HepG2 (cell line): ENCODE measurements around the gene RRAGB. TPM values are rescaled to one million over a fixed set of nuclear protein-coding genes. Genes with fewer than 3 reads are reported as not detected.

ENCODE experiments used
- ATAC-seq: fragments of 200-7000 bp; cut with Tn5 transposase; 3 replicates; pipeline ENCODE4 v1.9.1; 2020; ENCODE audit warnings: mild to moderate bottlenecking, moderate library complexity
- BruUV-seq: library from RNA; stranded (reverse); fragments of 400-500 nt; replicated peaks from 2 replicates; lab custom pipeline; 2021; lab: Mats Ljungman, UMichigan
- CTCF ChIA-PET: fragments of 300-600 bp; formaldehyde crosslinking; extraction: SDS; loops from one replicate; lab custom pipeline; 2021; ENCODE audit warnings: low total read pairs, inconsistent platforms, low intra/inter-chr PET ratio; lab: Yijun Ruan, JAX
- POLR2A ChIA-PET: fragments of 350-600 bp; sonication (Branson Sonifier 250); formaldehyde crosslinking; loops from one replicate; lab custom pipeline; 2020; ENCODE audit warnings: antibody characterized with exemption, inconsistent platforms; lab: Yijun Ruan, JAX
- DNase-seq: peaks from one replicate; pipeline ENCODE4 v3.0.0-alpha.2; 2015; ENCODE audit warnings: low spot score
- FAIRE-seq: peaks from 3 replicates; lab custom pipeline; 2011; peaks lifted over from hg19 to GRCh38; lab: Jason Lieb, UNC
- H2AFZ ChIP-seq: one replicate; pipeline ENCODE4 v1.6.1; 2011; ENCODE audit warnings: low read length, inconsistent platforms
- H3K27ac ChIP-seq: fragments of 300-600 bp; 3 replicates; pipeline ENCODE4 v1.8.0; 2011; ENCODE audit warnings: mixed run types, mild to moderate bottlenecking, mixed read lengths, low read length, inconsistent platforms; ENCODE audit not compliant: insufficient read depth; ENCODE audit errors: extremely low read length
- H3K27me3 ChIP-seq, 2 experiments: fragments of 200-600 bp in 1 of 2; 2 replicates in 1 of 2; 3 replicates in 1 of 2; pipeline versions ENCODE4 v1.6.0 to v1.8.0; 2011; ENCODE audit warnings: low read length in 2 of 2, mild to moderate bottlenecking in 2 of 2, moderate library complexity in 2 of 2, inconsistent platforms in 1 of 2; ENCODE audit not compliant: insufficient read depth in 2 of 2, control insufficient read depth in 1 of 2
- H3K36me3 ChIP-seq, 2 experiments: fragments of 200-600 bp in 1 of 2; replicated peaks in 1 of 2; 2 replicates in 1 of 2; 3 replicates in 1 of 2; pipeline versions ENCODE4 v1.5.1 to v1.8.0; 2011; ENCODE audit warnings: low read length in 2 of 2, inconsistent platforms in 1 of 2; ENCODE audit not compliant: insufficient read depth in 2 of 2, control insufficient read depth in 1 of 2
- H3K4me1 ChIP-seq: 2 replicates; pipeline ENCODE4 v1.5.1; 2012; ENCODE audit warnings: low read length, inconsistent platforms; ENCODE audit not compliant: insufficient read depth
- H3K4me2 ChIP-seq: 2 replicates; pipeline ENCODE4 v1.6.0; 2011; ENCODE audit warnings: low read depth, low read length, inconsistent platforms
- H3K4me3 ChIP-seq, 3 experiments: fragments of 200-600 bp in 1 of 3; sonication (generic), shearing (Covaris generic) in 1 of 3; replicated peaks in 1 of 3; 2 replicates each; pipeline ENCODE4 v1.5.1; 2011 to 2016; ENCODE audit warnings: low read length in 3 of 3, inconsistent platforms in 2 of 3, low read depth in 2 of 3, mild to moderate bottlenecking in 2 of 3, control low read depth in 1 of 3, mixed read lengths in 1 of 3; ENCODE audit not compliant: insufficient read depth in 1 of 3
- H3K79me2 ChIP-seq: one replicate; pipeline ENCODE4 v1.6.1; 2011; ENCODE audit warnings: low read length, inconsistent platforms; ENCODE audit not compliant: insufficient read depth
- H3K9ac ChIP-seq: 2 replicates; pipeline ENCODE4 v1.6.0; 2011; ENCODE audit warnings: mild to moderate bottlenecking, low read depth, low read length, inconsistent platforms; ENCODE audit not compliant: insufficient read depth
- H3K9me3 ChIP-seq: 2 replicates; pipeline ENCODE4 v1.5.1; 2012; ENCODE audit warnings: mild to moderate bottlenecking, low read length
- H4K20me1 ChIP-seq: 2 replicates; pipeline ENCODE4 v1.6.0; 2011; ENCODE audit warnings: inconsistent platforms, mild to moderate bottlenecking, low read length, moderate library complexity; ENCODE audit not compliant: insufficient read depth
- BRCA1 ChIP-seq: sonication (generic); formaldehyde crosslinking; IDR thresholded peaks from 2 replicates; pipeline ENCODE4 v1.4.0; 2020; ENCODE audit warnings: missing genetic modification reagents
- CCAR2 ChIP-seq: fragments of 200-400 bp; formaldehyde crosslinking; optimal IDR thresholded peaks from 2 replicates; pipeline ENCODE3; 2018; ENCODE audit warnings: low read depth, mild to moderate bottlenecking, low read length, moderate library complexity
- FOSL2 ChIP-seq: sonication (generic); formaldehyde crosslinking; IDR thresholded peaks from 2 replicates; pipeline ENCODE4 v1.4.0; 2020; ENCODE audit warnings: missing genetic modification reagents
- GRHL1 ChIP-seq: sonication (generic); formaldehyde crosslinking; conservative IDR thresholded peaks from 2 replicates; pipeline ENCODE4 v1.8.0; 2022; ENCODE audit warnings: missing genetic modification reagents
- KLF15 ChIP-seq: sonication (generic); formaldehyde crosslinking; IDR thresholded peaks from 2 replicates; pipeline ENCODE4 v1.8.1; 2023; ENCODE audit warnings: borderline replicate concordance, mild to moderate bottlenecking, inconsistent platforms, missing genetic modification reagents, mixed read lengths
- MAFG ChIP-seq: sonication (generic); formaldehyde crosslinking; IDR thresholded peaks from 2 replicates; pipeline ENCODE4 v1.5.1; 2020; ENCODE audit warnings: mild to moderate bottlenecking, missing genetic modification reagents
- NFKBIZ ChIP-seq: IDR thresholded peaks from 2 replicates; pipeline ENCODE4 v1.6.1; 2018; ENCODE audit warnings: missing genetic modification reagents, missing compliant biosample characterization
- NR3C1 ChIP-seq: sonication (generic); formaldehyde crosslinking; IDR thresholded peaks from 2 replicates; pipeline ENCODE4 v1.4.0; 2020; ENCODE audit warnings: missing genetic modification reagents
- POLR2A ChIP-seq, 2 experiments: IDR thresholded peaks; 2 replicates each; pipeline ENCODE4 v1.6.1; 2011; ENCODE audit warnings: low read depth in 2 of 2, low read length in 2 of 2, mild to moderate bottlenecking in 1 of 2, moderate library complexity in 1 of 2; ENCODE audit not compliant: insufficient read depth in 1 of 2
- ZBTB21 ChIP-seq: sonication (generic); formaldehyde crosslinking; IDR thresholded peaks from 2 replicates; pipeline ENCODE4 v1.4.0; 2020; ENCODE audit warnings: missing genetic modification reagents
- ZBTB42 ChIP-seq: sonication (generic); formaldehyde crosslinking; IDR thresholded peaks from 2 replicates; pipeline ENCODE4 v1.5.0; 2020; ENCODE audit warnings: mild to moderate bottlenecking, missing genetic modification reagents
- ZMAT5 ChIP-seq: sonication (generic); formaldehyde crosslinking; IDR thresholded peaks from 2 replicates; pipeline ENCODE4 v1.5.0; 2020; ENCODE audit warnings: mild to moderate bottlenecking, low read depth, missing genetic modification reagents, borderline replicate concordance
- ZNF230 ChIP-seq: sonication (generic); formaldehyde crosslinking; IDR thresholded peaks from 2 replicates; pipeline ENCODE4 v1.4.0; 2020; ENCODE audit warnings: mild to moderate bottlenecking, missing genetic modification reagents
- ZNF446 ChIP-seq: sonication (generic); formaldehyde crosslinking; IDR thresholded peaks from 2 replicates; pipeline ENCODE4 v1.5.0; 2020; ENCODE audit warnings: mild to moderate bottlenecking, missing genetic modification reagents
- ZNF530 ChIP-seq: sonication (generic); formaldehyde crosslinking; IDR thresholded peaks from 2 replicates; pipeline ENCODE4 v1.5.0; 2020; ENCODE audit warnings: low read depth, mild to moderate bottlenecking, missing genetic modification reagents
- ZNF737 ChIP-seq: sonication (generic); formaldehyde crosslinking; IDR thresholded peaks from 2 replicates; pipeline ENCODE4 v1.5.0; 2020; ENCODE audit warnings: missing genetic modification reagents, mild to moderate bottlenecking, borderline replicate concordance
- ZNF790 ChIP-seq: sonication (generic); formaldehyde crosslinking; IDR thresholded peaks from 2 replicates; pipeline ENCODE4 v1.8.0; 2022; ENCODE audit warnings: missing genetic modification reagents, mild to moderate bottlenecking, borderline replicate concordance
- WGBS: methylation state at CpG from one replicate; pipeline ENCODE4 v1.1.6; 2017; ENCODE audit warnings: low lambda C conversion rate; 5-methylcytosine and 5-hydroxymethylcytosine counted together
- in situ Hi-C: cut with HindIII; loops from 2 replicates; pipeline ENCODE4 v1.10.0; 2017; ENCODE audit warnings: low pct_unique_long_range_greater_than_20kb; ENCODE audit not compliant: extremely low pct_ligation_motif_present
- intact Hi-C: fragments of 100-400 bp; cut with micrococcal nuclease; formaldehyde crosslinking; loops from one replicate; pipeline ENCODE4 v1.10.0; 2022; ENCODE audit not compliant: unreplicated experiment
- polyA plus RNA-seq, 8 experiments: library from polyadenylated mRNA; depleted of rRNA in 3 of 8; stranded (reverse) in 7 of 8; unstranded in 1 of 8; fragments of >200 nt; fragmentation: Illumina TruSeq in 4 of 8; extraction: Trizol in 4 of 8; gene quantifications; 2 replicates each; pipeline versions ENCODE4 v1.2.1 to v1.2.3, GENCODE V29; 2011 to 2016; ENCODE audit warnings: low read depth in 4 of 8, missing spikeins in 1 of 8, mixed read lengths in 1 of 8; ENCODE audit not compliant: insufficient read depth in 1 of 8
- total RNA-seq, 5 experiments: library from RNA; depleted of rRNA; stranded (reverse); fragments of >200 nt; fragmentation: Illumina TruSeq; extraction: Trizol; gene quantifications; 2 replicates each; pipeline ENCODE4 v1.2.3, GENCODE V29; 2016; ENCODE audit warnings: low read depth in 1 of 5

Gene RRAGB
- total and polyA plus RNA-seq, 2 of the 13 experiments (the other 11 are each of a cell fraction or from before 2014, with no cell fraction given) = 12.2 to 19.9 TPM

- Histone ChIP-seq H3K9me3 (no peaks in the 10 kb centered on the region), H3K4me3 (no peak overlapping the region), H3K9ac (no peak overlapping the region), H3K4me1 (no peaks in the 10 kb centered on the region), H4K20me1 (no peaks in the 10 kb centered on the region), H3K27me3 (no peaks in the 10 kb centered on the region), H3K79me2 (no peaks in the 10 kb centered on the region), H3K36me3 (no peaks in the 10 kb centered on the region), H3K27ac (no peak overlapping the region), H2AFZ (no peak overlapping the region), H3K4me2 (no peak overlapping the region)
- POLR2A ChIA-PET = no interaction called here
- CTCF ChIA-PET = no interaction called here
- 76% methylated on average over 2 of the region's 3 CpGs for WGBS
- DNase-seq (no peak), FAIRE-seq (no peak), ATAC-seq (no peak)
- intact Hi-C loops = no loop called here
- no peak for TF ChIP-seq ZNF530
- TF ChIP-seq NR3C1 (CRISPR knock-in tag) = no peak
- TF ChIP-seq ZBTB42 = no peak
- TF ChIP-seq ZBTB21 (CRISPR knock-in tag) = no peak
- no peak for TF ChIP-seq KLF15 (CRISPR knock-in tag)
- TF ChIP-seq ZNF737 (CRISPR knock-in tag) = no peak
- no peak for TF ChIP-seq BRCA1
- no peak for TF ChIP-seq ZMAT5
- TF ChIP-seq ZNF790 (CRISPR knock-in tag) = no peak
- no peak for TF ChIP-seq ZNF230 (CRISPR knock-in tag)
- no peak for TF ChIP-seq POLR2A (IDR thresholded peaks at IDR 0.05; ENCODE audit: insufficient read depth in 1 of 2, low read depth in 2 of 2, low read length in 2 of 2)
- TF ChIP-seq FOSL2 (CRISPR knock-in tag) = no peak
- no peak for TF ChIP-seq NFKBIZ (CRISPR knock-in tag)
- no peak for TF ChIP-seq ZNF446
- TF ChIP-seq MAFG (CRISPR knock-in tag) = no peak
- TF ChIP-seq CCAR2 = no peak
- TF ChIP-seq GRHL1 (CRISPR knock-in tag) = no peak
- no TSS peak for BruUV-seq
- in situ Hi-C loops = no loop called here
These were observed 66.2 kb downstream of the RRAGB start for GRCh38 chrX:55783723-55784122.
